Lung (tissue), 12 donors: ENCODE data around the gene IQCE. TPM values are rescaled to one million over a fixed set of nuclear protein-coding genes. Genes with fewer than 3 reads are reported as not detected.

Experiments used
- ATAC-seq: fragments of 200-7000 bp; cut with Tn5 transposase; one replicate; pipeline ENCODE4 v1.9.1; 2020; ENCODE audit warnings: moderate number of reproducible peaks; ENCODE audit not compliant: insufficient read depth, low FRiP score
- DNase-seq, 3 donors: peaks; one replicate each; pipeline ENCODE4 v3.0.0-alpha.2; 2013 to 2017
- H3K27ac ChIP-seq, 2 donors: one replicate each; pipeline ENCODE4 v1.5.1; 2013; ENCODE audit warnings: mild to moderate bottlenecking in 2 of 2, moderate library complexity in 2 of 2, control low read depth in 1 of 2, inconsistent platforms in 1 of 2, low read depth in 1 of 2, low read length in 1 of 2
- H3K27me3 ChIP-seq, 3 donors: one replicate each; pipeline ENCODE4 v1.5.1; 2013; ENCODE audit warnings: low read length in 2 of 3; ENCODE audit not compliant: control insufficient read depth in 3 of 3, insufficient read depth in 3 of 3
- H3K36me3 ChIP-seq, 4 donors: one replicate each; pipeline ENCODE4 v1.5.1; 2013; ENCODE audit warnings: low read length in 4 of 4, mild to moderate bottlenecking in 1 of 4, moderate library complexity in 1 of 4; ENCODE audit not compliant: control insufficient read depth in 4 of 4, insufficient read depth in 4 of 4
- H3K4me1 ChIP-seq, 5 donors: one replicate each; pipeline ENCODE4 v1.5.1; 2013; ENCODE audit warnings: low read length in 5 of 5, mild to moderate bottlenecking in 2 of 5, moderate library complexity in 1 of 5; ENCODE audit not compliant: control insufficient read depth in 5 of 5, insufficient read depth in 5 of 5
- H3K4me3 ChIP-seq: one replicate; pipeline ENCODE4 v1.5.1; 2013; ENCODE audit warnings: mild to moderate bottlenecking, control low read depth, moderate library complexity
- H3K9ac ChIP-seq, 2 donors: one replicate each; pipeline ENCODE4 v1.5.1; 2013; ENCODE audit warnings: low read length in 2 of 2, control low read depth in 1 of 2; ENCODE audit not compliant: insufficient read depth in 1 of 2
- H3K9me3 ChIP-seq, 4 donors: one replicate each; pipeline ENCODE4 v1.5.1; 2013; ENCODE audit warnings: low read length in 3 of 4, mild to moderate bottlenecking in 1 of 4, moderate library complexity in 1 of 4; ENCODE audit not compliant: control insufficient read depth in 4 of 4, insufficient read depth in 3 of 4
- WGBS, 2 donors: extraction: QIAGEN DNeasy Blood & Tissue Kit; methylation state at CpG; one replicate each; pipeline ENCODE4 v1.1.7; 2013; 5-methylcytosine and 5-hydroxymethylcytosine counted together
- polyA plus RNA-seq, 2 donors: library from polyadenylated mRNA; stranded (reverse); fragments of 200-250 nt; gene quantifications; one replicate each; pipeline ENCODE4 v1.2.1, GENCODE V29; 2013
- total RNA-seq, 2 donors: library from RNA; depleted of rRNA in 1 of 2; stranded (reverse); fragments of >200 nt in 1 of 2; gene quantifications; one replicate each; pipeline ENCODE4 v1.2.1, GENCODE V29; 2014 to 2021
- TF ChIP-seq, protein P1 (sequence below): IDR thresholded peaks from 2 replicates; pipeline ENCODE4 v1.5.1; 2012; ENCODE audit warnings: mild to moderate bottlenecking; ENCODE audit errors: control extremely low read depth, extremely low read depth
- donor health status: control.
- donor health status: control.
- donor health status: Bipolar disorder and iron deficiency.
- donor health status: healthy.
- donor health status: DM: yes; HTN: yes; CAD: no.

The IQCE gene
- total and polyA plus RNA-seq, 4 donors = 8.1 to 29.0 (median 16.0) TPM

- no peak overlapping the region for H3K27ac ChIP-seq
- H3K9ac ChIP-seq = no peak overlapping the region
- no peaks in the 10 kb centered on the region for H3K27me3 ChIP-seq
- WGBS, 2 donors = 92% methylated on average over 23 to 24 of the region's 24 CpGs
- ATAC-seq (no peak), DNase-seq (no peak)
- H3K4me3 ChIP-seq = no peak overlapping the region
- no peaks in the 10 kb centered on the region for H3K4me1 ChIP-seq
- peaks cover 2 to 30% (median 10%) of the 10 kb centered on the region in 4 donors for H3K36me3 ChIP-seq
- TF ChIP-seq, protein P1, sequence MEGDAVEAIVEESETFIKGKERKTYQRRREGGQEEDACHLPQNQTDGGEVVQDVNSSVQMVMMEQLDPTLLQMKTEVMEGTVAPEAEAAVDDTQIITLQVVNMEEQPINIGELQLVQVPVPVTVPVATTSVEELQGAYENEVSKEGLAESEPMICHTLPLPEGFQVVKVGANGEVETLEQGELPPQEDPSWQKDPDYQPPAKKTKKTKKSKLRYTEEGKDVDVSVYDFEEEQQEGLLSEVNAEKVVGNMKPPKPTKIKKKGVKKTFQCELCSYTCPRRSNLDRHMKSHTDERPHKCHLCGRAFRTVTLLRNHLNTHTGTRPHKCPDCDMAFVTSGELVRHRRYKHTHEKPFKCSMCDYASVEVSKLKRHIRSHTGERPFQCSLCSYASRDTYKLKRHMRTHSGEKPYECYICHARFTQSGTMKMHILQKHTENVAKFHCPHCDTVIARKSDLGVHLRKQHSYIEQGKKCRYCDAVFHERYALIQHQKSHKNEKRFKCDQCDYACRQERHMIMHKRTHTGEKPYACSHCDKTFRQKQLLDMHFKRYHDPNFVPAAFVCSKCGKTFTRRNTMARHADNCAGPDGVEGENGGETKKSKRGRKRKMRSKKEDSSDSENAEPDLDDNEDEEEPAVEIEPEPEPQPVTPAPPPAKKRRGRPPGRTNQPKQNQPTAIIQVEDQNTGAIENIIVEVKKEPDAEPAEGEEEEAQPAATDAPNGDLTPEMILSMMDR = no peak
- H3K9me3 ChIP-seq = peaks cover 0 to 4% (median 0%) of the 10 kb centered on the region in 4 donors
Observed at GRCh38 chr7:2582006-2582735, 23.4 kb downstream of the IQCE start.

GRCh38 chr7:2583798-2584580 lies 25.2 kb downstream of the IQCE start:
- TF ChIP-seq, protein P1 = no peak
- Histone ChIP-seq H3K4me3 (no peak overlapping the region), H3K27me3 (no peaks in the 10 kb centered on the region), H3K4me1 (no peaks in the 10 kb centered on the region), H3K27ac (no peak overlapping the region), H3K9ac (no peak overlapping the region), H3K36me3 (peaks cover 2 to 26% (median 12%) of the 10 kb centered on the region in 4 donors), H3K9me3 (peaks cover 0 to 4% (median 0%) of the 10 kb centered on the region in 4 donors)
- DNase-seq (no peak), ATAC-seq (no peak)
- 95 to 96% methylated on average over 26 to 51 of the region's 54 CpGs for WGBS, 2 donors

DNA sequence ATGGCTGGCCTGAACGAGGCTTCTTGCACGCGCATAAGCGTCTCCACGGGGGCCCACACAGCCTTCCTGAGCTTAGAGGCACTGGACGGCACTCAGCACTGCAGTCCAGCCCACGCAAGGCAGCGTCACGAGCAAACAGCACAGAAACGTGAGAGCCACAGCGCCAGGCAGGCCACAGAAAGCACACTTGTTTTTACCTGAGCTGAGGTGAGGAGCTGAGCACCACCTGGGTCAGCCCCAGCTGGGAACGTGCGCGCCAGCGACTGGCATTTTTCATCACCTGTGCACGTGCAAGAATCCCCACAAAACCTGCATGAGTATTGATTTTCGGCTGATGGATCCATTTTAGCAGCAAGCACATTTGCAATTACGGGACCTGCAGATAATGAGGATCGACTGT lies 26.7 kb downstream of the IQCE start:
- Histone ChIP-seq H3K4me1 (no peaks in the 10 kb centered on the region), H3K9ac (no peak overlapping the region), H3K4me3 (no peak overlapping the region), H3K27ac (no peak overlapping the region), H3K27me3 (no peaks in the 10 kb centered on the region), H3K36me3 (peaks cover 2 to 28% (median 12%) of the 10 kb centered on the region in 4 donors), H3K9me3 (peaks cover 0 to 4% (median 0%) of the 10 kb centered on the region in 4 donors)
- no peak for DNase-seq
- TF ChIP-seq, protein P1 = no peak
- no peak for ATAC-seq
- WGBS, 2 donors = 89 to 90% methylated on average over 19 of the region's 19 CpGs
